ENCODE data around the gene PITX3.
"Not testable (repeated sequence)": the region's sequence is repeated elsewhere in the genome, so short reads cannot be mapped to it uniquely, and the experiment has no call there.

The PITX3 gene

GRCh38 chr10:102222797-102223196, 18.5 kb downstream of the PITX3 start:
- DNase-seq (ENCODE audit: extremely low read depth, low read depth), result no peak
- no peak for TF ChIP-seq CTCF (IDR thresholded peaks at IDR 0.05; ENCODE audit: low read depth, low read length, missing control alignments)
- no peak overlapping the region for H3K4me3 ChIP-seq (replicated peaks; ENCODE audit: low read depth, low read length)

GRCh38 chr10:102220612-102221011, 20.7 kb downstream of the PITX3 start:
- no peak overlapping the region for H3K4me3 ChIP-seq (replicated peaks; ENCODE audit: low read depth, low read length)
- DNase-seq (ENCODE audit: extremely low read depth, low read depth), result no peak
- TF ChIP-seq CTCF (IDR thresholded peaks at IDR 0.05; ENCODE audit: low read depth, low read length, missing control alignments), result no peak

DNA sequence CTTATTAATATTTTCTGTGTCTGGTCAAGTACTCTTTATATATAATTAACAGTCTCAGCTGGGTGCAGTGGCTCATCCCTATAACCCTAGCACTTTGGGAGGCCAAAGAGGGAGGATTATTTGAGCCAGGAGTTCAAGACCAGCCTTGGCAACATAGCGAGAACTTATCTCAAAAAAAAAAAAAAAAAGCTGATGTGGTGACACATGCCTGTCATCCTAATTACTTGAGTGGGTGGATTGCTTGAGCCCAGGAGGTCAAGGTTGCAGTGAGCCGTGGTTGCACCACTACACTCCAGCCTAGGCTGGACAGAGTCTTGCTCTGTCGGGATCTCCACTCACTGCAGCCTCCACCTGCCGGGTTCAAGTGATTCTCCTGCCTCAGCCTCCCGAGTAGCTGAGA, 21.9 kb downstream of the PITX3 start:
- DNase-seq (ENCODE audit: extremely low read depth, low read depth), result no peak
- no peak overlapping the region for H3K4me3 ChIP-seq (replicated peaks; ENCODE audit: low read depth, low read length)
- no peak for TF ChIP-seq CTCF (IDR thresholded peaks at IDR 0.05; ENCODE audit: low read depth, low read length, missing control alignments)

DNA sequence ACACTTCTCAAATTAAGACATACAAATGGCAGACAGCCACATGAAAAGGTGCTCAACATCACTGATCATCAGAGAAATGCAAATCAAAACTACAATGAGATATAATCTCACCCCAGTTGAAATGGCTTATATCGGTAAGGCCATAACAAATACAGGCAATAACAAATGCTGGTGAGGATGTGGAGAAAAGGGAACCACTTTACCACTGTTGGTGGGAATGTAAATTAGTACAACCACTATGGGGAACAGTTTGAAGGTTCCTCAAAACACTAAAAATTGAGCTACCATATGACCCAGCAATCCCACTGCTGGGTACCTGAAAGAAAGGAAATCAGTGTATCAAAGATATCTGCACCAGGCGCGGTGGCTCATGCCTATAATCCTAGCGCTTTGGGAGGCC, 27.7 kb downstream of the PITX3 start:
- H3K4me3 ChIP-seq (replicated peaks; ENCODE audit: low read depth, low read length); DNase-seq (ENCODE audit: extremely low read depth, low read depth): not testable (repeated sequence)

GRCh38 chr10:102211615-102212299, 29.6 kb downstream of the PITX3 start:
- TF ChIP-seq CTCF (IDR thresholded peaks at IDR 0.05; ENCODE audit: low read depth, low read length, missing control alignments), result no peak
- H3K4me3 ChIP-seq (replicated peaks; ENCODE audit: low read depth, low read length), result no peak overlapping the region
- DNase-seq (ENCODE audit: extremely low read depth, low read depth), result no peak

GRCh38 chr10:102208311-102209035, 32.8 kb downstream of the PITX3 start:
- no peak overlapping the region for H3K4me3 ChIP-seq (replicated peaks; ENCODE audit: low read depth, low read length)
- DNase-seq (ENCODE audit: extremely low read depth, low read depth), result no peak
- no peak for TF ChIP-seq CTCF (IDR thresholded peaks at IDR 0.05; ENCODE audit: low read depth, low read length, missing control alignments)

DNA sequence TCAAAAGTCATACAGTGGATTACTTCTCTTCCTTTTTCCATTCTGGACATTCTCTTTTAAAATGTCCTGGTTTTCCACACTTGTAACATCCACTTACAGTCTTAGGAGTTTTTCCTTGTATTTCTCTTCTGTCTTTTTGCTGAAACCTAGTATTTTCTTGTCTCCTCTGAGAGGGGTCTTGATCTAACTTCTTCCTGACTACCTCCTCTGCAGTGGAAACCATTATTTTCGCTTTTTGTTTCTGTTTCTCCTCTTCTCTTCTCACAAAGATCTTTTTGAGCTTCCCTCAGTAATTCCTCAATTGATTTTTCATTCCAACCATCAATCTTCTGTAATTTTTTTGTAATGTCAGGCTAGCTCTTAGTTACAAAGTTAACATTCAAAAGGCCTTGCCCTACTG, 38.9 kb downstream of the PITX3 start:
- no peak overlapping the region for H3K4me3 ChIP-seq (replicated peaks; ENCODE audit: low read depth, low read length)
- TF ChIP-seq CTCF (IDR thresholded peaks at IDR 0.05; ENCODE audit: low read depth, low read length, missing control alignments), result no peak
- DNase-seq (ENCODE audit: extremely low read depth, low read depth), result no peak

Data from HFF-Myc (cell line).